Colonic mucosa (tissue), 4 donors: ENCODE results near the gene MACROD2. TPM values are rescaled to one million over a fixed set of nuclear protein-coding genes. Genes with fewer than 3 reads are reported as not detected.

Experiments
- DNase-seq: peaks from one replicate; pipeline ENCODE4 v3.0.0-alpha.2; 2020
- H3K27ac ChIP-seq: fragments of 200-600 bp; one replicate; pipeline ENCODE4 v1.8.0; 2021
- H3K27me3 ChIP-seq: fragments of 200-600 bp; one replicate; pipeline ENCODE4 v1.8.0; 2021
- H3K36me3 ChIP-seq: fragments of 200-600 bp; one replicate; pipeline ENCODE4 v1.8.0; 2021
- H3K4me1 ChIP-seq: fragments of 200-600 bp; one replicate; pipeline ENCODE4 v1.8.0; 2021; ENCODE audit warnings: mild to moderate bottlenecking
- H3K4me3 ChIP-seq: fragments of 200-600 bp; one replicate; pipeline ENCODE4 v1.8.0; 2021
- H3K9ac ChIP-seq, 2 donors: one replicate each; pipeline ENCODE4 v1.7.0; 2013; ENCODE audit warnings: control low read depth in 2 of 2, low read depth in 2 of 2, low read length in 2 of 2
- H3K9me3 ChIP-seq: fragments of 200-600 bp; one replicate; pipeline ENCODE4 v1.8.0; 2021
- intact Hi-C: fragments of 100-400 bp; cut with DNase I; formaldehyde crosslinking; loops from one replicate; pipeline ENCODE4 v1.14.1; 2022
- total RNA-seq, 2 donors: library from RNA; stranded (reverse); fragmentation: NEBNext Ultra II Directional in 1 of 2; extraction: Animal tissue kit (Norgen Biotek cat#: 25700) in 1 of 2; gene quantifications; one replicate each; pipeline ENCODE4 v1.2.1, GENCODE V29; 2021
- TF ChIP-seq, protein P1 (sequence below): fragments of 200-600 bp; IDR thresholded peaks from one replicate; pipeline ENCODE4 v1.8.0; 2022; ENCODE audit warnings: antibody characterized with exemption, mild to moderate bottlenecking
- donor health status: healthy.
- donor health status: DM: no; HTN: no; CAD: no.
- donor health status: DM: no; HTN: no; CAD: no.

Gene MACROD2
- total RNA-seq, 2 donors from 2014 or later = 3.2 to 3.3 TPM

GRCh38 chr20:14929388-14929787 lies 934.1 kb downstream of the MACROD2 start:
- no peaks in the 10 kb centered on the region for H3K27me3 ChIP-seq
- TF ChIP-seq, protein P1, sequence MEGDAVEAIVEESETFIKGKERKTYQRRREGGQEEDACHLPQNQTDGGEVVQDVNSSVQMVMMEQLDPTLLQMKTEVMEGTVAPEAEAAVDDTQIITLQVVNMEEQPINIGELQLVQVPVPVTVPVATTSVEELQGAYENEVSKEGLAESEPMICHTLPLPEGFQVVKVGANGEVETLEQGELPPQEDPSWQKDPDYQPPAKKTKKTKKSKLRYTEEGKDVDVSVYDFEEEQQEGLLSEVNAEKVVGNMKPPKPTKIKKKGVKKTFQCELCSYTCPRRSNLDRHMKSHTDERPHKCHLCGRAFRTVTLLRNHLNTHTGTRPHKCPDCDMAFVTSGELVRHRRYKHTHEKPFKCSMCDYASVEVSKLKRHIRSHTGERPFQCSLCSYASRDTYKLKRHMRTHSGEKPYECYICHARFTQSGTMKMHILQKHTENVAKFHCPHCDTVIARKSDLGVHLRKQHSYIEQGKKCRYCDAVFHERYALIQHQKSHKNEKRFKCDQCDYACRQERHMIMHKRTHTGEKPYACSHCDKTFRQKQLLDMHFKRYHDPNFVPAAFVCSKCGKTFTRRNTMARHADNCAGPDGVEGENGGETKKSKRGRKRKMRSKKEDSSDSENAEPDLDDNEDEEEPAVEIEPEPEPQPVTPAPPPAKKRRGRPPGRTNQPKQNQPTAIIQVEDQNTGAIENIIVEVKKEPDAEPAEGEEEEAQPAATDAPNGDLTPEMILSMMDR = no peak
- no peaks in the 10 kb centered on the region for H3K36me3 ChIP-seq
- no peak overlapping the region for H3K27ac ChIP-seq
- H3K9ac ChIP-seq = no peak overlapping the region
- H3K9me3 ChIP-seq = no peaks in the 10 kb centered on the region
- intact Hi-C loops = no loop called here
- no peak overlapping the region for H3K4me3 ChIP-seq
- no peak for DNase-seq
- H3K4me1 ChIP-seq = no peaks in the 10 kb centered on the region

DNA sequence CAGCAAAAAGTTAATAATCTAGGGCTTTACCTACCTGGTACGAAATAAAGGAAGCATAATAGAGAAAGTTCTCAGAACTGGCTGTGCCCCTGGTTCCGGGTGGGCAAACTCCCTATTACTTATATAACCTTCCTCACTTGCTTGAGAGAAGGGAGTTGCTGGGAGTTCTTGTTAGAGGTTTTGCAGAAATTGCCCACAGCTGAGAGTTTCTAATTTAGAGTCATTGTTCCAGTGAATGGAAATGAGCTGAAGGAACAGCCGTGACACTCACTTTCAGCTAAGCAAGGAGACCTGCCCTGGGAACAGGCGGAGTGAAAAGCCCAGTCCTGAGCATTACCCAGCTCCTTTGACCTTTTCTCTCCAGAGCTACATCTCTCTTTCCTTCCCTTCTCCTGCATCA lies 936.7 kb downstream of the MACROD2 start:
- TF ChIP-seq, protein P1 = no peak
- H3K9me3 ChIP-seq = no peaks in the 10 kb centered on the region
- intact Hi-C loops = no loop called here

GRCh38 chr20:14935285-14935684 lies 940.0 kb downstream of the MACROD2 start:
- Histone ChIP-seq H3K9me3 (no peaks in the 10 kb centered on the region), H3K36me3 (no peaks in the 10 kb centered on the region), H3K4me3 (no peak overlapping the region), H3K27me3 (no peaks in the 10 kb centered on the region), H3K4me1 (no peaks in the 10 kb centered on the region), H3K9ac (no peak overlapping the region), H3K27ac (no peak overlapping the region)
- no peak for DNase-seq
- TF ChIP-seq, protein P1 = no peak
- intact Hi-C loops = no loop called here

More for the DNA sequence above, 936.7 kb downstream of the MACROD2 start:
- no peaks in the 10 kb centered on the region for H3K27me3 ChIP-seq
- H3K36me3 ChIP-seq = no peaks in the 10 kb centered on the region
- H3K4me1 ChIP-seq = no peaks in the 10 kb centered on the region
- H3K9ac ChIP-seq = no peak overlapping the region
- no peak for DNase-seq
- H3K4me3 ChIP-seq = no peak overlapping the region
- H3K27ac ChIP-seq = no peak overlapping the region

GRCh38 chr20:14937021-14937420 lies 941.7 kb downstream of the MACROD2 start:
- intact Hi-C loops = no loop called here
- Histone ChIP-seq H3K27me3 (no peaks in the 10 kb centered on the region), H3K36me3 (no peaks in the 10 kb centered on the region), H3K9me3 (no peaks in the 10 kb centered on the region), H3K4me1 (no peaks in the 10 kb centered on the region), H3K4me3 (no peak overlapping the region), H3K9ac (no peak overlapping the region), H3K27ac (no peak overlapping the region)
- TF ChIP-seq, protein P1 = no peak
- DNase-seq = no peak

DNA sequence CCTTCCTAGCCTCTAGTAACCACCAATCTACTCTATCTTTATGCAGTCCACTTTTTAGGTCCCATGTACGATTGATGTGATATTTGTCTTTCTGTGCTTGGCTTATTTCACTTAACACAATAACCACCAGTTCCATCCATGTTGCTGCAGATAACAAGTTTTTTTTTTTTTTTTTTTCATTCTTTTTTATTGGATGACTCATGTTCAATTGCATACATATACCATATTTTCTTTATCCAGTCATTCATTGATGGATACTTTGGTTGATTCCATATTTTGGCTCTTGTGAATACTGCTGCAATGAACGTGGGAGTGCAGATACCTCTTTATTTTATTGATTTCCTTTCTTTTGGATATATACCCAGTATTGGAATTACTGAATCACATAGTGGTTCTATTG lies 942.5 kb downstream of the MACROD2 start:
- intact Hi-C loops = no loop called here
- Histone ChIP-seq H3K27ac (no peak overlapping the region), H3K9me3 (no peaks in the 10 kb centered on the region), H3K4me1 (no peaks in the 10 kb centered on the region), H3K27me3 (no peaks in the 10 kb centered on the region), H3K4me3 (no peak overlapping the region), H3K36me3 (no peaks in the 10 kb centered on the region), H3K9ac (no peak overlapping the region)
- DNase-seq = no peak
- TF ChIP-seq, protein P1 = no peak

DNA sequence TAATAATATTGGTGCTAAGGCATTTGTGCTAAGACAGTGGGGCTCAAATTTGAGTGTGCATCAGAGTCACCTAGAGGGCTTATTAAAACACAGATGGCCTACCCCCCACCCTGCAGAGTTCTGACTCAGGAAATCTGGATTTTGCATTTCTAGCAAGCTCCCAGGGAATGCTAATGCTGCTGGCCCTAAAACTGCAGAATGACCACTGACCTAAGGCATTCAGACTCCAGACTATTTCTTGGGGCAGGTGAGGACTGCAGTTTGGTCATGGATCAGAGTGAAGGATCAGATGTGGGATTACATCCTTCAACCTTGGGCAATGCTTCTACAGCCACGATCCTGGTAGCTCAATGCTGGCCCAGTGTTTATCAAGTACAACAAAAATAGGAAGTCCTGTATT lies 952.2 kb downstream of the MACROD2 start:
- Histone ChIP-seq H3K9ac (no peak overlapping the region), H3K27ac (no peak overlapping the region), H3K4me1 (no peaks in the 10 kb centered on the region), H3K27me3 (no peaks in the 10 kb centered on the region), H3K4me3 (no peak overlapping the region), H3K9me3 (no peaks in the 10 kb centered on the region), H3K36me3 (no peaks in the 10 kb centered on the region)
- DNase-seq = no peak
- intact Hi-C loops = no loop called here
- TF ChIP-seq, protein P1 = no peak
